HG03280 (cell line): ENCODE results near the gene FRG2.
"Not testable (repeated sequence)": the region's sequence is repeated elsewhere in the genome, so short reads cannot be mapped to it uniquely, and the experiment has no call there.

Experiments
- ATAC-seq: cut with Tn5 transposase; IDR thresholded peaks from one replicate; pipeline ENCODE4 v1.9.1; 2021; ENCODE audit warnings: mild to moderate bottlenecking, moderate library complexity; ENCODE audit not compliant: unreplicated experiment

FRG2 gene

GRCh38 chr4:190027156-190027555, at the start of gene FRG2:
FRG2 (minus strand) TSS chr4:190027256; CDS start chr4:190027204, 52 bp downstream.
- ATAC-seq = not testable (repeated sequence)

DNA sequence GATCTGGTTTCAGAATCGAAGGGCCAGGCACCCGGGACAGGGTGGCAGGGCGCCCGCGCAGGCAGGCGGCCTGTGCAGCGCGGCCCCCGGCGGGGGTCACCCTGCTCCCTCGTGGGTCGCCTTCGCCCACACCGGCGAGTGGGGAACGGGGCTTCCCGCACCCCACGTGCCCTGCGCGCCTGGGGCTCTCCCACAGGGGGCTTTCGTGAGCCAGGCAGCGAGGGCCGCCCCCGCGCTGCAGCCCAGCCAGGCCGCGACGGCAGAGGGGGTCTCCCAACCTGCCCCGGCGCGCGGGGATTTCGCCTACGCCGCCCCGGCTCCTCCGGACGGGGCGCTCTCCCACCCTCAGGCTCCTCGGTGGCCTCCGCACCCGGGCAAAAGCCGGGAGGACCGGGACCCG, 41.3 kb upstream of the FRG2 start:
- not testable (repeated sequence) for ATAC-seq

DNA sequence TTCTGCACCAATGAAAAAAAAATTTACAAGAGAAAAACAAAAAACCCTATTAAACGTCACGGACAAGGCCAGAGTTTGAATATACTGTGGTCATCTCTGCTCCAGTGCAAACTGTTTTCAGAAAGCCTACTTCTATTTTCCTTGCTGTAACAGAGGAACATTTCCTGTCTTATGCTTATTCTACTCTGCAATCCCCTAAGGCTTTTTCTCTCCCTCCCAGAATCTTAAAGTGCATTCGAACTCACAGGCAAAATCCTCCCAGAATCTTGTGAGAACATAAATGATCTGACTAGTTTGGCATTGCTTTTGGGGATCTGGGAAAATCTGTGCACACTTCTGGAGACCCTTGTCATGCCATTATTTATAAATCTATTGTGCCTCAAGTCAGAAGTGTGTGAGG, 37.7 kb upstream of the FRG2 start:
- not testable (repeated sequence) for ATAC-seq

GRCh38 chr4:190064342-190064741, 37.3 kb upstream of the FRG2 start, which contains the start of gene DBET:
DBET (plus strand) TSS chr4:190064502.
- ATAC-seq = not testable (repeated sequence)

- ATAC-seq = not testable (repeated sequence)
Measured at GRCh38 chr4:190058997-190059396, 31.9 kb upstream of the FRG2 start.

GRCh38 chr4:190049378-190050239, 22.6 kb upstream of the FRG2 start:
- ATAC-seq = not testable (repeated sequence)

GRCh38 chr4:190047627-190048026, 20.6 kb upstream of the FRG2 start:
- ATAC-seq = not testable (repeated sequence)

DNA sequence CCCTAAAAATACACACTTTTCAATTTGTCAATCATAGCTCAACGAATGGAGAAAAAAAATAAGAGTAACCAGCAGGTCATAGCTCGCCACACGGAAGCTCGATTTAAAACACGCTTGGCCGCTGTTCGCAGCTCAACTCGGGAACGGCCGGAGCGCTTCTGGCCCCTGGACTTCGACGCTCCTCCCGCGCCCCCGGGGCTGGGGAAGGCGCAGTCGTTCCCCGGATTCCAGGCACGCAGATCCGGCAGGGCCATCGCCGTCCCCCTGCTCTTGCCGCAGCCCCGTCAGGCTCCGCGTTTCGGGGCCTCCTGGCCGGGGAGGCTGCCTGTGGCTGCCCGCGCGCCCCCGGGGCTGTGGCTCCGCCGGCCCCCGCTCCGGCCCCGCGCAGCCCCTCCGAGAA, 13.8 kb upstream of the FRG2 start:
- not testable (repeated sequence) for ATAC-seq

- ATAC-seq = peak; percentile 69
Measured at GRCh38 chr4:190037704-190038388, 10.8 kb upstream of the FRG2 start.

GRCh38 chr4:190031264-190031663, 4.2 kb upstream of the FRG2 start:
- ATAC-seq = not testable (repeated sequence)

DNA sequence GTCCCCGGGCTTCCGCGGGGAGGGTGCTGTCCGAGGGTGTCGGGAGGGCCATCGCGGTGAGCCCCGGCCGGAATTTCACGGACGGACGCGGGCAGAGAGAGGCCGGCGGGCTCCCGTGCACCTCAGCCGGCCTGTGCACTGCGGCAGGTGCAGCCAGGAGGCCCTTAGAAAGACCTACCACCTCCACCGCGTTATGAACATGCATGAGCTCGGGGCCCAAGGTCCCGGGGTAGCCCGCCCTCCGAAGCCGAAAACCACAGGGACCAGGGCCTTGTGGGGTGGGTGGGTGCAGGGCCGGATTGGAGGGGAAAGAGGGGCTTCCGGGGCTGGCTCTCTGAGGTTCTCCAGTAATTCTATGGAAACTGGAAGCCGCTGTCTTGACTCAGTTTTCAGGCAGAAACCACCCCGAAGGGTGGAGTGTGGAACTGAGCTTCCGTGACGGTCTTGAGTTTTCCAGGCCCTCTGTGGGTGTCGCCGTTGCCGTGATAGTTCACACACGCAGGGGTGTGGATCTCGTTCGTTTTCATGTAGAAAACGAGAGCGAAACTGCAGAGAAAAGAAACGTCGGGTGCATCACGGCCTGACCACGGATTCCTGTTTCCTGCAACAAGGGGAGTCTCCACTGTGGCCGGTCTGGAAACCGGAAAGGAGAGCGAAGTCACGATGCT, 4.3 kb downstream of the FRG2 start:
- not testable (repeated sequence) for ATAC-seq

DNA sequence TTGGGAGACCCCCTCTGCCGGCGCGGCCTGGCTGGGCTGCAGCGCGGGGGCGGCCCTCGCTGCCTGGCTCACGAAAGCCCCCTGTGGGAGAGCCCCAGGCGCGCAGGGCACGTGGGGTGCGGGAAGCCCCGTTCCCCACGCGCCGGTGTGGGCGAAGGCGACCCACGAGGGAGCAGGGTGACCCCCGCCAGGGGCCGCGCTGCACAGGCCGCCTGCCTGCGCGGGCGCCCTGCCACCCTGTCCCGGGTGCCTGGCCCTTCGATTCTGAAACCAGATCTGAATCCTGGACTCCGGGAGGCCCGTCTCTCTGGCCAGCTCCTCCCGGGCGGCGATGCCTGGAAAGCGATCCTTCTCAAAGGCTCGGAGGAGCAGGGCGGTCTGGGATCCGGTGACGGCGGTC, 5.1 kb downstream of the FRG2 start:
- not testable (repeated sequence) for ATAC-seq

- no peak for ATAC-seq
Measured at GRCh38 chr4:190020790-190021717, 6.0 kb downstream of the FRG2 start.

DNA sequence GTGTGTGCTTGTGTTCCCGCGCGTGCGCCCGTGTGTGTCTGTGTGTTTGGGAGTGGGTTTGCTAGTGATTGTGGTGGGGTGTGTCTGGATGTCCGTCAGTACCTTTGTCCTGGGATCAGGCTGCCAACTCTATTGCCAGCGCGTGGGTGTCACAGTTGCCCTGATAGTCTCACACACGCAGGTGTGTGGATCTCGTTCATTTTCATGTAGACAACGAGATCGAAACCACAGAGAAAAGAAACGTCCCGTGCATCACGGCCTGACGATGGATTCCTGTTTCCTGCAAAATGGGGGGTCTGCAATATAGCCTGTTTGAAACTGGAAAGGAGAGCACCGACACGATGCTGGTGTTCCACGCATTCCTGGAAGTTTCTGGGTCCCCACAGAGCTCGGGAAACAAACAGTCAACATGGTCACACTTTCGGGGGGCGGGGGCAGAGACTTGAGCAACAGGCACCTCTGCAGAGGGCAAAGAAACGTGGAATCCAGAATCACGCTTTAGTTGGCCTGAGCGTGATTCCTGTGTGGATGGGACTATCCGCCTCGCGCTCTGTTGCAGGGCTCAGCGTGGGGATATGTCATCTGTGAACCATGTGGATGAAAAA, 7.1 kb downstream of the FRG2 start:
- ATAC-seq = not testable (repeated sequence)

DNA sequence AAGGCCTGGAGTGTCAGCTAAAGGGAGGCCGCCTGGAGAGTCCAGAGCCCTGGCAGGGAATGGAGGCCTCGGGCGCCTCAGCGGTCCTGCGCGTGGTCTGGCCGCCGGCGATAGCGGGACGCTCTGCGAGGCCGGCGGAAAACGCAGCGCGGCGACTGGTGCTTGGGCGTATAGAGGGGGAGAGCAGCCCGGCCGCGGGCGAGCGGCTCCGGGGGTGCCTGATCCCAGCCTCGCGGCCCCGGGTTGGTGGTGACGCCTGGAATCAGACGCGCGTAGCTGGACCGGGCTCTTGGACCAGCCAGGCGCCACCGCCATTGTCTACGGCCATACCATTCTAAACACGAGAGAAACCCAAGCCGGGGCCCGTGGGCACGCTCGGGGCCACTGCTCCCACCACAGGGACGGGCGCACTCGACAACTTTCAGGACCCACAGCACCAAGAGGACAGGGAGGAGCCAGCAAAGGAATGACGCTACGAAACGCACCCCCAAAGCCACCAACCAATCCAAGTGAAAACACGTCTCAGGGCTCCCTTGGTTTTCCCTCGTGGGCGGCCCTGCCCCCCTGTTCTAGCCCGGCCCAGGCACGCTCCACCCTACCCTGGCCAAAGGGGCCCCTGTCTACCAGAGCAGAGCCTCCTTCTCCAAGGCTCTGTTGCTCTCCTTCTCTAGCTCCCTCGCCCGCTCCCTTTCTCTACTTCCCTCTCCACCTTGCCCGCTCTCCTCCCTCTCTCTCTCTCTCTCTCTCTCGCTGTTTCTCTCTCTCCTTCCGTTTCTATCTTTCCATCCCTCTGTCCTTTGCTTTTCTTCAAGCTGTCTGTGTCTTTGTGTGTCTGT, 7.8 kb downstream of the FRG2 start:
- ATAC-seq = no peak

GRCh38 chr4:190018201-190018920, 8.7 kb downstream of the FRG2 start:
- no peak for ATAC-seq

DNA sequence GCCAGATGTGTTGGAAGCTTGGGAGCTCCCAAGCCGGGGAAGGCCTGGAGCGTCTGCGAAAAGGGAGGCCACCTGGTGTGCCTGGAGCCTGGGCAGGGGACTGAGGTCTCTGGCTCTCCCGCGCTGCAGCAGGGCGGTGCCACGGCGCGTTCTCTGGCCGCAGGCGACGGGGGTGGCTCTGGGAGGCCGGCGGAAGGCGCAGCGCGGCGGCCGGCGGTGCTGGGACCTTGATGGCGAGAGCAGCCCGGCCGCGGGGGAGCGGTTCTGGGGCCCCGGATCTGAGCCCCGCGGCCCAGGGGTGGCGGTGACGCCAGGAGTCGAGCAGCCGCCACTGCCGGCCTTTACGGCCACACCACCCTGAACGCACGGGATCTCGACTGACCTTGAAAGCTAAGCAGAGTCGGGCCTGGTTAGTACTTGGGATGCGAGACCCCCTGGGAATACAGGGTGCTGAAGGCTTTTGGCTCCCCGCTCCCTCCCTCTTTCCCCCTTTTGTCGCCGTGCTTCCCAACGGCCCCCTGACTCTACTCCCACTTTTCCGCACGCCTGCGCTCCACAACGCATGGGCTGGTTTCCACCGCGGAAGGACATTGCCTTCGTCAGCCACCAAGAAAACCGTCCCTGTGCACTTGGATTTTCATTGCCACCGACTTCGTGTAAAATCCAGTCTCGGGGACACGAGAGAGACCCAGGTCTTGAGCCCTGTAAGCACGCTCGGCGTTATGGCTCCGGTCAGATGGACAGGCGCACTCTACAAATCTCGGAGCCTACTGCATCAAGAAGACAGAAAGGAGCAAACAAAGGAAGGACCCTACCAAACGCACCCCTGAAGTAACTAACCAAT, 9.5 kb downstream of the FRG2 start:
- ATAC-seq = no peak
